SK-MEL-5 (cell line): ENCODE results near the gene TRPV2. TPM values are rescaled to one million over a fixed set of nuclear protein-coding genes. Genes with fewer than 3 reads are reported as not detected.
"Not testable (repeated sequence)": the region's sequence is repeated elsewhere in the genome, so short reads cannot be mapped to it uniquely, and the experiment has no call there.

Experiments used
- DNase-seq: peaks from one replicate; pipeline ENCODE4 v3.0.0-alpha.2; 2016; ENCODE audit warnings: low read depth, low spot score
- in situ Hi-C: cut with HindIII; loops from 2 replicates; pipeline ENCODE4 v1.10.0; 2016; ENCODE audit warnings: low sequenced_read_pairs, high pct_unique_total_duplicates, low pct_unique_long_range_greater_than_20kb
- polyA plus RNA-seq, 2 experiments: library from polyadenylated mRNA; depleted of rRNA; stranded (reverse); fragments of >200 nt; gene quantifications; 2 replicates each; pipeline ENCODE4 v1.2.3, GENCODE V29; 2015
- total RNA-seq: library from RNA; depleted of rRNA; stranded (reverse); fragments of >200 nt; shearing (Covaris generic); gene quantifications from 2 replicates; pipeline ENCODE4 v1.2.3, GENCODE V29; 2014; rRNA removed

Gene TRPV2, protein sequence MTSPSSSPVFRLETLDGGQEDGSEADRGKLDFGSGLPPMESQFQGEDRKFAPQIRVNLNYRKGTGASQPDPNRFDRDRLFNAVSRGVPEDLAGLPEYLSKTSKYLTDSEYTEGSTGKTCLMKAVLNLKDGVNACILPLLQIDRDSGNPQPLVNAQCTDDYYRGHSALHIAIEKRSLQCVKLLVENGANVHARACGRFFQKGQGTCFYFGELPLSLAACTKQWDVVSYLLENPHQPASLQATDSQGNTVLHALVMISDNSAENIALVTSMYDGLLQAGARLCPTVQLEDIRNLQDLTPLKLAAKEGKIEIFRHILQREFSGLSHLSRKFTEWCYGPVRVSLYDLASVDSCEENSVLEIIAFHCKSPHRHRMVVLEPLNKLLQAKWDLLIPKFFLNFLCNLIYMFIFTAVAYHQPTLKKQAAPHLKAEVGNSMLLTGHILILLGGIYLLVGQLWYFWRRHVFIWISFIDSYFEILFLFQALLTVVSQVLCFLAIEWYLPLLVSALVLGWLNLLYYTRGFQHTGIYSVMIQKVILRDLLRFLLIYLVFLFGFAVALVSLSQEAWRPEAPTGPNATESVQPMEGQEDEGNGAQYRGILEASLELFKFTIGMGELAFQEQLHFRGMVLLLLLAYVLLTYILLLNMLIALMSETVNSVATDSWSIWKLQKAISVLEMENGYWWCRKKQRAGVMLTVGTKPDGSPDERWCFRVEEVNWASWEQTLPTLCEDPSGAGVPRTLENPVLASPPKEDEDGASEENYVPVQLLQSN
- total RNA-seq, result 208 and 236 TPM in 2 replicates
- polyA plus RNA-seq (2015; cell fraction: cytosol; rRNA removed), result 191 and 204 TPM in 2 replicates
- 139 and 188 TPM in 2 replicates for polyA plus RNA-seq (2015; cell fraction: nucleus; rRNA removed)

DNA sequence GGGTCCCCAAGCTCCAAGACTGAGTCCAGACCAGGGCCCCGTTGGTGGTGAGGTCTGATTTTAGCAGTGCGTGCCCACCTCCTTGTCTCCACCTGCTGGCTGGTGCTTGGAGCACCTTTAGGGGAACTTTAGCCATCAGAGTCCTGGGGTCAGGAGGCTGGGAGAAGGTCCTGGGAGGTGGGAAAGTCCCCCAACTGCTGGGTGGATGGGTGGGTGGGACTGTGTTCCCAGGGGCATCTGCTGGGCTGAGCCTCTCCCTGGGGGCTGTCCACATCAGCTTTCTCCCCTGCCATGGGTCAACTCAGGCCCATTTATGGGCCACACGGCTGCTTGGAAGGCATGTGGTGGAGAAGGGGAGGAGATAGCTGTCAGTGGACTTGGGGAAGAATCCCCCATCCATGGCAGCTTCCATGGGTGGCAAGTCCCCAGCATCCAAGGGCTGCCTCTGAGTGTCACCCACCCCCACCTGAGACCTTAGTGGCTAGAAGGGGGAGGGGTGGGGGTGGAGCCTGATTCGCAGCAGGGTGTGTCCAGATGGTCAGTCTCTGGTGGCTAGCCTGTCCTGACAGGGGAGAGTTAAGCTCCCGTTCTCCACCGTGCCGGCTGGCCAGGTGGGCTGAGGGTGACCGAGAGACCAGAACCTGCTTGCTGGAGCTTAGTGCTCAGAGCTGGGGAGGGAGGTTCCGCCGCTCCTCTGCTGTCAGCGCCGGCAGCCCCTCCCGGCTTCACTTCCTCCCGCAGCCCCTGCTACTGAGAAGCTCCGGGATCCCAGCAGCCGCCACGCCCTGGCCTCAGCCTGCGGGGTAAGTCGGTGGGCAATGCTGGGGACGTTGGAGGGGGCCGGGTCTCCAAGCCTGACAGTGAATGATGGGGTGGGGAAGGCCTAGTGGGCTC is at the start of gene TRPV2:
Gene TRPV2 (plus strand): TSS at position 541 of the 894 bp plus-strand sequence. CDS start 2,098 bp downstream, outside the sequence.
- in situ Hi-C loops, result no loop called here
- DNase-seq, result peak; percentile 74

DNA sequence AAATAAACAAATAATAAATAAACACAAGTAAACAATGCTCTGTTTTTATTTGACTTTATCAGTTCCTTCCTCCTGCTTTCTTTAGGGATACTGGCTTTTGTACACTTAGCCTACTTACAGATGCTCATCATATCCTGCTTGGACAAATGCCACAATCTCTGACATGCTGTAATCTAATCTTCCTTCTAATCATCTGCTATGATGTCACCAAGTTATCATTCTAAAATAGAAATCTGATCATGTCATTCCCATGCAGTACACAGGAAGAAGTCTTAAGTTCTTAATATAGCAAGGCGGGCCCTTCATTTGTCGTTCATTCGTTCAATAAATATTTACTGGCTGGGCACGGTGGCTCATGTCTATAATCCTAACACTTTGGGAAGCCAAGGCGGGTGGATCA is 43.6 kb upstream of the TRPV2 start:
- in situ Hi-C loops, result no loop called here
- peak; percentile 41 for DNase-seq

DNA sequence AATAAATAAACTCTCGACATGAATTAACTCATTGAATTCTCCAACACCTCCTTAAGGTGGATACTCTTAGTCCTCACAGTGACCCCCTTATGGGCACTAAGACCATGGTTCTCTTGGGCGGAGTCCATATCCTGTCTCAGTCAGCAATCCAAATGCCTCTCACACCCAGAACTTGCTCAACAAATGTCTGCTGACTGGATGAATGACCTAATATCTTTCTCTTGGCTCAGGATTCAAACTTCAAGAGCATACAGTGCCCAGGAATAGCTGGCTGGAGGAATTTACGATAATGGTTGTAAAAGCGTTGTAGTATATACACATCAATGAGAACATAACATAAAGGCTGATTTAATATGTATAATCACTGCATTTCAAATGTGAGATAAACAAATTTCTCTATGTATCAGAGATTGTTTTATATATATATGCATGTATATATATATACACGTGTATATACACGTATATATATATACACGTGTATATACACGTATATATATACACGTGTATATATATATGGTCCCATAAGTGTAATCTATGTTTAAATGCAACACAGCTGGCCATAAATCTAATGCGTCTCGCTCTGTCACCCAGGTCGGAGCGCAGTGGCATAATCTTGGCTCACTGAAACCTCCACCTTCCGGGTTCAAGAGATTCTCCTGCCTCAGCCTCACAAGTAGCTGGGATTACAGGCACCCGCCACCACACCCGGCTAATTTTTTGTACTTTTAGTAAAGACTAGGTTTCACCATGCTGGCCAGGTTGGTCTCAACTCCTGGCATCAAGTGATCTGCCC is 41.0 kb upstream of the TRPV2 start:
- DNase-seq, result peak; percentile 41
- in situ Hi-C loops, result no loop called here

DNA sequence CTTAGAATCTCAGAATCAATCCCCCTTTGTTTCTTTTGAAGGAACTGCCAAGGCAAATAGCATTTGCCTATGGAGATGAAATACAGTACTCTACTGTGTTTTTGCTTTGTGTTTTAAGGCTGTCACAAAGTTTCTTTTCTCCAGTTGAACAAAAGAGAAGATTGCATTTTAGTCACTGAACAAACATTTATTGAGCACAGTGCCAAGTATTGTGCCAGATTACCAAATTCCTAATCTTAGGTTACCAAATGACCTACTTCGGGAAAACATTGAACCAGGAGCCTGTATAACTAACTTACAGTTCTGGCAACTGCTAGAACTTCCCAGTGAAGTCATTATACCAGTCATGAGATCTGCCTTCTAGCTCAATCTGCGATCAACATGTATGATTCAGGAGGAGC is 37.4 kb upstream of the TRPV2 start:
- peak; percentile 98 for DNase-seq
- in situ Hi-C loops, result no loop called here

DNA sequence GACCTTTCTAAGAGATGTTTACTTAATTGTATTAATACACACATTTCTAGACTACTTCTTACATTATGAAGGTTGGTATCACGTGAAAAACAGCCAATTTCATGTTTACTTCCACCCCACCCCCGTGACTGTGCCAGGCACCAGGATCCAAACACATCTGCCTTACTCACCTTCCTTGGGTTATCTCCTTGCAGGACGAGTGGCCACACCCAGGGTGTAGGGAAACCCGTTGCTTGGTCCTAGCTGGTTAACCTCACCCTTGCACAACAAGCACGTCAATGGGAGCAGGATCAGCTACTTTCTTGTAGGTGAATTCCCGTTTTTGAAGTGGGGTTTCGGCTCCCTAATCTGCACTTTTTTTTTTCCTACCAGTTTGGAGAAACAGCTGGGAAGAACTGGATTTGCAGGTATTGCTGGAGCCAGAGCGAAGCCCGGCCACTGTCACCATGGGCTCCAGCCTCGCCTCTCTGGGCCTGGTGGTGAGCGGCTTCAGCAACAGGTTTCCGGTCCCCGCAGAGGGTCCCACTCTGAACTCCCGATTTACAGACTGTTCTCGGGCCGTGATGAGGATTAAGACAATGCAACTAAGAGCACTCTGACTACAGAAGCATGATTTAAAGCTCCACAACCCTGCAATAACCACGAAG is 36.6 kb upstream of the TRPV2 start:
- in situ Hi-C loops, result no loop called here
- peak; percentile 45 for DNase-seq

DNA sequence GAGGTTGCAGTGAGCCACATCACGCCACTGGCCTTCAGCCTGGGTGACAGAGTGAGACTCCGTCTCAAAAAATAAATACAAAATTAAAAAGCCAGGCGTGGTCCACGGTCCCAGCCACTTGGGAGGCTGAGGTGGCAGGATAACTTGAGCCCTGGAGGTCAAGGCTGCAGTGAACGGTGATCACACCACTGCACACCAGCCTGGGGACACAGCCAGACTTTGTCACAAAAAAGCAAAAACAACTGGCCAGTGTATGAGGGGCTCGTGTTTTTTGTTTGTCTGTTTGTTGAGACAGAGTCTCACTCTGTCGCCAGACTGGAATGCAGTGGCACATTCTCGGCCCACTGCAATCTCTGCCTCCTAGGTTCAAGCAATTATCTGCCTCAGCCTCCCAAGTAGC is 35.7 kb upstream of the TRPV2 start:
- in situ Hi-C loops, result no loop called here
- no peak for DNase-seq

DNA sequence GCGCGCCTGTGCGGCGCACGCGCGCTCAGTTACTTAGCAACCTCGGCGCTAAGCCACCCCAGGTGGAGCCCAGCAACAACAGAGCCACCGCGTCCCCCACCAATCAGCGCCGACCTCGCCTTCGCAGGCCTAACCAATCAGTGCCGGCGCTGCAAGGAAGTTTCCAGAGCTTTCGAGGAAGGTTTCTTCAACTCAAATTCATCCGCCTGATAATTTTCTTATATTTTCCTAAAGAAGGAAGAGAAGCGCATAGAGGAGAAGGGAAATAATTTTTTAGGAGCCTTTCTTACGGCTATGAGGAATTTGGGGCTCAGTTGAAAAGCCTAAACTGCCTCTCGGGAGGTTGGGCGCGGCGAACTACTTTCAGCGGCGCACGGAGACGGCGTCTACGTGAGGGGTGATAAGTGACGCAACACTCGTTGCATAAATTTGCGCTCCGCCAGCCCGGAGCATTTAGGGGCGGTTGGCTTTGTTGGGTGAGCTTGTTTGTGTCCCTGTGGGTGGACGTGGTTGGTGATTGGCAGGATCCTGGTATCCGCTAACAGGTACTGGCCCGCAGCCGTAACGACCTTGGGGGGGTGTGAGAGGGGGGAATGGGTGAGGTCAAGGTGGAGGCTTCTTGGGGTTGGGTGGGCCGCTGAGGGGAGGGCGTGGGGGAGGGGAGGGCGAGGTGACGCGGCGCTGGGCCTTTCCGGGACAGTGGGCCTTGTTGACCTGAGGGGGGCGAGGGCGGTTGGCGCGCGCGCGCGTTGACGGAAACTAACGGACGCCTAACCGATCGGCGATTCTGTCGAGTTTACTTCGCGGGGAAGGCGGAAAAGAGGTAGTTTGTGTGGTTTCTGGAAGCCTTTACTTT is 34.5 kb upstream of the TRPV2 start, which contains the start of gene UBB:
Gene UBB (plus strand): TSS at position 452 of the 856 bp plus-strand sequence. CDS start 817 bp downstream, outside the sequence.
- in situ Hi-C loops, result no loop called here
- DNase-seq, result peak; percentile 97

DNA sequence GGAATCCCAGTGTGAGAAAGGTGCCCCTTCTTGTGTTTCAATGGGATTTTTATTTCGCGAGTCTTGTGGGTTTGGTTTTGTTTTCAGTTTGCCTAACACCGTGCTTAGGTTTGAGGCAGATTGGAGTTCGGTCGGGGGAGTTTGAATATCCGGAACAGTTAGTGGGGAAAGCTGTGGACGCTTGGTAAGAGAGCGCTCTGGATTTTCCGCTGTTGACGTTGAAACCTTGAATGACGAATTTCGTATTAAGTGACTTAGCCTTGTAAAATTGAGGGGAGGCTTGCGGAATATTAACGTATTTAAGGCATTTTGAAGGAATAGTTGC is 33.9 kb upstream of the TRPV2 start:
- in situ Hi-C loops, result no loop called here

DNA sequence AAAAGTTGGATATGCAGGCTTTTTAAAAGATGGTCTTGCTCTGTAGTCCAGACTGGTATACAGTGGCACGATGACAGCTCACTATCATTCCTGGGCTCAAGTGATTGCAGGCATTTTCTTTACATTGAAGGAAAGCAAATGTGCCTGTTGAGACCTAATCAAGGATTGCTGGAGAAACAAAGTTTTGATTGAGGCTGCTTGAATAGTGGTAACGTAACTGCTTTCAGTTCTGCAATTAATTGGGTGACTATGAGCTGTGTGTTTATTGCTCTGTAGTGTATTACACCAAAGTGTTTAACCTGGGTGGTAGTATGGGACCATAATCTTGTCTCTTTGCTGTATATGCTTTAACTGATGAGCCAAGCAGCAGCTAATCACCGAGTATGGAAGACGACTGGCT is 32.2 kb upstream of the TRPV2 start:
- in situ Hi-C loops, result no loop called here

More for the DNA sequence above, 33.9 kb upstream of the TRPV2 start:
- DNase-seq, result no peak

DNA sequence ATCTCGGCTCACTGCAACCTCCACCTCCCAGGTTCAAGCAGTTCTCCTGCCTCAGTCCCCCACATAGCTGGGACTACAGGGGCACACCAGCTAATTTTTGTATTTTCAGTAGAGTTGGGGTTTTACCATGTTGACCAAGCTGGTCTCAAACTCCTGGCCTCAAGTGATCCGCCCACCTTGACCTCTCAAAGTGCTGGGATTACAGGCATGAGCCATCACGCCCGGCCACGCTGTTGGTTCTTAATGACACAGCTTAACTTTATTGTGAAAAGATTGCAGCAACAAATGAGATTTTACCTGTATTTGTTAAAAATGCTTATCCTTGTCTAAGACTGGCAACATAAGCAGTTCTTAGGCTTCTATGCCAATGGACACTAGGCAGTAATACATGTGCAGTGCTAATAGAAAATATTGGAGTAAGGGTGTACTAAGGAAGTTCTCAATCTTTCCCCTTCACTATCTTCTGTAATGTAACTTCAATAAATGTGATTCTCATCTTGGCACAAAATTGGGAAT is 31.5 kb upstream of the TRPV2 start:
- in situ Hi-C loops, result no loop called here
- DNase-seq, result no peak

More for the DNA sequence above, 32.2 kb upstream of the TRPV2 start:
- no peak for DNase-seq

DNA sequence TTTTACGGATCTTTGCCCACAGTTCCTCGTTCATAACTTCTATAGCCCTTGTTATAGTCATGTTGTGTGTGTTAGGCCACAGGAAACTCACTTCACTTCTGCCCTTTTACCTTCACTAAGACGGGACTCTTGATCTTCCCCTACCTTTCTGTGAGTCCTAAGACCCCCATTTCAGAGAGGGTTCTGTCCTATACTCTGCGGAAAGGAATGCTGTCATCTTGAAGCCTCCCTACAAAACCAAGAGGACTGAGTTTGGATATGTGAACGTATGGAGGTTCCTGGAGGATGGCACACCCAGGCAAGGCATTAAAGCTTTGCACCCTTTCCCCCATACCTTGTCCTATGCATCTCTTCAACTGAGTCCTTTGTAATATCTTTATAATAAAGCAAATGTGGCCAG is 30.8 kb upstream of the TRPV2 start:
- in situ Hi-C loops, result no loop called here
- DNase-seq, result no peak

DNA sequence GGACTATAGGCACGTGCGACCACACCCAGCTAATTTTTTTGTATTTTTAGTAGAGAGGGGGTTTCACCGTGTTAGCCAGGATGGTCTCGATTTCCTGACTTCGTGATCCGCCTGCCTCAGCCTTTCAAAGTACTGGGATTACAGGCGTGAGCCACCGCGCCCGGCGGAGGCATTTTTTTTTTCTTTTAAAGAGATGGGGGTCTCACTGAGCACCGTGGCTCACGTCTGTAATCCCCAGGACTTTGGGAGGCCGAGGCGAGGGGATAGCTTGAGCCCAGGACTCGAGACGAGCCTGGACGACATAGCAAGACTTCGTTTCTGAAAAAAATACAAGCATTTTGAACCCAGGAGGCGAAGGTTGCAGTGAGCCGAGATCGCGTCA is 29.3 kb upstream of the TRPV2 start:
- DNase-seq, in situ Hi-C loops: not testable (repeated sequence)

DNA sequence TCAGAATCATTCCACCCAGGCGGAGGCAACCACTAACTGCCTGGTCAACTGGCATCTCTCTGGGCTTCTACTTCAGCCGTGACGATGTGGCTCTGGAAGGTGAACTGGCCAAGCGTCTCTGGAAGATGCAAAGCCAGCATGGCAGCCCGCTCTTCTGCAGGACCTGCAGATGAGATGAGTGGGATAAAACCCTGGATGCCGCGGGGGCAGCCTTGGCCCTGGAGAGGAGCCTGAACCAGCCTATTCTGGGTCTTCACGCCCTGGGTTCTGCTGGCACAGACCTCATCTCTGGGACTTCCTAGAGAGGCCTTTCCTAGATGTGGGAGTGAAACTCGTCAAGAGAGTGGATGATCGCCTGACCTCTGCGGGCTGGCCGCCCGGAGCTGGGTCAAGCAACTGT is 23.9 kb upstream of the TRPV2 start:
- in situ Hi-C loops, result no loop called here
- no peak for DNase-seq

DNA sequence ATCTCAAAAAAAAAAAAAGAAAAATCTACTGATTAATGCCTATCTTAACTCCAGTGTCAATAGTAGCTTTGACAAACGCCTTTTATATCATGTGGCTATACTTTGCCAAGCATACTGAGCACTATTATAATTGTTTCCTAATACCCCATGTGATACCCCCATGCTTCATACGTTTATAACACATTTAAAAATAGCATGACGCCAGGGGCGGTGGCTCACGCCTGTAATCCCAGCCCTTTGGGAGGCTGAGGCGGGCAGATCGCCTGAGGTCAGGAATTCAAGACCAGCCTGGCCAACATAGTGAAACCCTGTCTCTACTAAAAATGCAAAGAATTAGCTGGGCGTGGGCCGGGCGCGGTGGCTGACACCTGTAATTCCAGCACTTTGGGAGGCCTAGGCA is 22.9 kb upstream of the TRPV2 start:
- in situ Hi-C loops, result not testable (repeated sequence)
- DNase-seq, result peak; percentile 71

DNA sequence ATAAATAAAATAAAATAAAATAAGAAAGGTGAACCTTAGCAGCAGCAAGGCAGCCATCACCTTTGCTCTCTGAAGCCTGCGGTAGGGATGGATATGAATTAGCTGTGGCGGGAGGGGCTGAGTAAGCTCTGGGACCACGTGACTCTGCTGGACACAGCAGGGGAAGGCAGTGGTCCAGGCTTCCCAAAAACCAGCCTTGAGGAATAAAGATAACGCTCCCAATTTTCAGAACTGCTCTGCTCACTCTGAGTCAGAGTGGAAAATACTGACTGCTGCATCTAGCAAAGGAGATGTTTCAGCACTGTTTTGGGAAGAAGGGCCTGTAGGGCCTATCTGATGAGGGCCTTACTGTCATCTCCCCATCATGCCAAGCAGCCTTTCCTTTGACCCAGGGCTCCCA is 19.5 kb upstream of the TRPV2 start:
- DNase-seq, in situ Hi-C loops: not testable (repeated sequence)
